KOPT-K1 (cell line): Measurements from ENCODE around the gene C4orf50.

Experiments used
- H3K27ac ChIP-seq: fragments of 200-600 bp; sonication (generic); 2 replicates; pipeline ENCODE4 v1.5.1; 2016; ENCODE audit warnings: antibody characterized with exemption, mild to moderate bottlenecking, low read depth, low read length; ENCODE audit not compliant: poor library complexity, severe bottlenecking
- H3K36me3 ChIP-seq: fragments of 200-600 bp; sonication (generic); 2 replicates; pipeline ENCODE4 v1.5.1; 2017; ENCODE audit warnings: antibody characterized with exemption, mild to moderate bottlenecking, low read length, moderate library complexity; ENCODE audit not compliant: insufficient read depth
- H3K9me3 ChIP-seq: fragments of 200-600 bp; sonication (generic); 2 replicates; pipeline ENCODE4 v1.5.1; 2017; ENCODE audit warnings: antibody characterized with exemption, low read length, mild to moderate bottlenecking; ENCODE audit not compliant: insufficient read depth, poor library complexity, severe bottlenecking

Gene C4orf50

GRCh38 chr4:5888222-5889001, 129.8 kb downstream of the C4orf50 start:
- no peaks in the 10 kb centered on the region for H3K9me3 ChIP-seq
- H3K36me3 ChIP-seq: no peaks in the 10 kb centered on the region
- H3K27ac ChIP-seq: no peak overlapping the region

DNA sequence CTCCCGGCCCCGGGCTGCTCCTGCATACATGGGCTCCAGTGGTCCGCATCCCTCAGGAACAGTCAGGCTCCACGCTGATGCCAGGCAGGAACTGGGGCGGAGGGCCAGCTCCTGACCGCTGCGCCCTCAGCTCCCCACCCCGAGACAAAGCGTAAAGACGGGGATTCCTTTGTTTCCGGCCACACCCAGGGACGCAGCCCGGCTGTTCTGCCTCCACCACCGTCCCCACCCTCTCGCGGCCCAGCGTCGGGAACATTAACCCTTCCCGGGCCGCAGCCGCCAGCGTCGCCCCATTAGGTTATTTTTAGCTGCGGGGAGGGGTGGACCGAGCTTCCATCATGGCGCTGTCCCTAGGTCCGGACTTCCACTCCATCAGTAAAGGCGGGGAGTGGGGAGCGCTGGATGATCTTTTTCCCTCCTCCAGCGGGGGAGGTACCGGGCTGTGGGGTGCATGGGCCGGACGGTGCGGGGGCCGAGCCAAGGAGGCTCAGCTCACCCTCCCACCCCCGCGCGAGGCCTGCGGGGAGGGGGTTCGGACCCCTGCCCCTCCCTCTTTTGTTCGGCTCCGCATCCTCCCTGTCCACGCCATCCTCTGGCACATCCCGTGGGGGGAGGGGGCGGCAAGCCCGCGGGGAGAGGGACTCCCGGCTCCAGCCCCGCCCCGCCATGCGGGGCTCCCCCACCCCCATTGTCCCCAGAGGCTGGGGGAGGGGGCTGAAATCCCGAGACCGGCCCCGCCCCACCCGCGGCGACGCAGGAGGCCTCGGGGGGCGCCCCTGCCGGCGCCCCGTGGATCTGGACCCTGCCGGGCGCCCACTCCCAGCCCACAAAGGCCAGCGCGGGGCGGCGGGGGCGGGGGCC, 130.6 kb downstream of the C4orf50 start:
- Histone ChIP-seq H3K27ac (no peak overlapping the region), H3K36me3 (no peaks in the 10 kb centered on the region)

DNA sequence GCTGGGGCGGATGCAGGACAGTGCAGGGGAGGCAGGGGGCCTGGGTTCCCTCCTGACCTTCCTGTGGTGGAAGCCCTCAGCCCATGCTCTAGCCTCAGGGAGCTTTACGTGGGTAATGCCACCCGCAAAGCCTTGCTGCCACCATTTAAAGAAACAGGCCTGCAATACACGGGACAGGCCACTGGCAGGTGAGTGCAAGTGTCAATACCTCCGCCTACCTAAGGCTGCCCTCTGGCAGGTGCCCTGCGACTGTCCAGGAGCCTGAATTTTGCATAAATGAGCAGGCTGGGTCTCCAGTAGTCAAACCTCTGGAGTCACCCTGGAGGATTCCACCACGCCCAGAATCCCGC, 131.2 kb downstream of the C4orf50 start:
- H3K27ac ChIP-seq: no peak overlapping the region

More for the DNA sequence above, 130.6 kb downstream of the C4orf50 start:
- H3K9me3 ChIP-seq: no peaks in the 10 kb centered on the region

GRCh38 chr4:5885733-5886132, 132.5 kb downstream of the C4orf50 start:
- H3K36me3 ChIP-seq: no peaks in the 10 kb centered on the region
- no peak overlapping the region for H3K27ac ChIP-seq
- H3K9me3 ChIP-seq: no peaks in the 10 kb centered on the region

More for the DNA sequence above, 131.2 kb downstream of the C4orf50 start:
- no peaks in the 10 kb centered on the region for H3K9me3 ChIP-seq
- H3K36me3 ChIP-seq: no peaks in the 10 kb centered on the region

GRCh38 chr4:5884796-5885195, 133.4 kb downstream of the C4orf50 start:
- no peak overlapping the region for H3K27ac ChIP-seq
- H3K36me3 ChIP-seq: no peaks in the 10 kb centered on the region
- H3K9me3 ChIP-seq: no peaks in the 10 kb centered on the region

DNA sequence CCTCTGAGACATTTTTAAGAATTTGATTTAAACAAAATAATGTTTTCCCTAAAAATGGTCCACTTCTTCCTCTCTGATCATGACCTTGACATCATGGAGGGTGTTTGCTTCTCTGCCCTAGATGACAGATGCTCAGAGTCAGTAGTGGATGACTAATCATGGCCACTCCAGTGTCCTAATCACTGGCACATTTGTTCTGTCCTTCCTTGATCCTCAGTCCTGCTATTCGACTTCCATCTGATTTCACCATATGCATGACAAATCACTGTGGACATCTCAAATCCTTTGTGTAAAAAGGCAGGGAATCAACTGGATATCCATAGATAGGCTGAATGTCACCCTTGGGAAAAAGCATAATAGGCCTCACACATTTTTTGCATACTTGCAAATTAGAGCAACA, 134.3 kb downstream of the C4orf50 start:
- Histone ChIP-seq H3K9me3 (no peaks in the 10 kb centered on the region), H3K27ac (no peak overlapping the region), H3K36me3 (no peaks in the 10 kb centered on the region)

DNA sequence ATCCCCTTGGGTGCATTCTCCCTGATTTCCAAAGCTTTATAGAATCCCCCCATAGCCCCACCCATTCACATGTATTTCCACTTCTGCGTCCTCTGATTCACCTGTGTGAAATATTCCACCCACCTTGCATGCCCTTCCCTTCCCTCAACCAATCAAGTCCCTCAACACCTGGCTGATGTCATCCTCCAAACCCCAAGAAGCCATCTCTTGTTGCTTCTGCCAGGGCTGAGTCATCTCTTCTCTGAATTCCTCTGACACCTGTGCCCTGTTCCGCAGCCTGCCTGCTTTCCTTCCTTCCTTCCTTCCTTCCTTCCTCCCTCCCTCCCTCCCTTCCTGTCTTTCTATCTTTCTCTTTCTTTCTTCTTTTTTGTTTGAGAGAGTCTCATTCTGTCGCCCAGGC, 135.3 kb downstream of the C4orf50 start:
- no peaks in the 10 kb centered on the region for H3K36me3 ChIP-seq
- H3K9me3 ChIP-seq: no peaks in the 10 kb centered on the region
- H3K27ac ChIP-seq: no peak overlapping the region

DNA sequence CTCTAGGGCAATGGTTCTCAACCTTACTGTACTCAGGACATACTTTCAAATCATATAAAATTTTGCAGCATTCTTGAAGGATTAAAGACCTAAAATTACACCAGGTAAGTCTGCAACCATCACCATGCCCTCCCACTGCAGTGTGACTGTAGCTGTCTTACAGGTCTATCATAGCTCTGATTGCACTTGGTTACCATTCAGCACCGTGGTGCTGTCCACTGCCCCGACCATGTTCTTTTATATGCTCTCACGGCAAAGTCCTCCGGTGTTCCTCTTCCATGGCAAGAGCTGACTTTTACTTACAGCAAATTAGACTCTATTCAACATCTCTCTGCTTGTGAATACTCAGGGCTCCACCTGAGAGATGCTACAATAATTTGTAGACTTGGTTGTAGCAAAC, 136.9 kb downstream of the C4orf50 start:
- Histone ChIP-seq H3K36me3 (no peaks in the 10 kb centered on the region), H3K27ac (no peak overlapping the region), H3K9me3 (no peaks in the 10 kb centered on the region)

- Histone ChIP-seq H3K9me3 (no peaks in the 10 kb centered on the region), H3K27ac (no peak overlapping the region), H3K36me3 (no peaks in the 10 kb centered on the region)
These were observed 139.9 kb downstream of the C4orf50 start for GRCh38 chr4:5878359-5878758.

- Histone ChIP-seq H3K27ac (no peak overlapping the region), H3K36me3 (no peaks in the 10 kb centered on the region), H3K9me3 (peaks cover 6% of the 10 kb centered on the region)
These were observed 140.8 kb downstream of the C4orf50 start for GRCh38 chr4:5877392-5877791.

- H3K36me3 ChIP-seq: no peaks in the 10 kb centered on the region
- H3K27ac ChIP-seq: no peak overlapping the region
- H3K9me3 ChIP-seq: peaks cover 6% of the 10 kb centered on the region
These were observed 143.3 kb downstream of the C4orf50 start for GRCh38 chr4:5874811-5875449.

DNA sequence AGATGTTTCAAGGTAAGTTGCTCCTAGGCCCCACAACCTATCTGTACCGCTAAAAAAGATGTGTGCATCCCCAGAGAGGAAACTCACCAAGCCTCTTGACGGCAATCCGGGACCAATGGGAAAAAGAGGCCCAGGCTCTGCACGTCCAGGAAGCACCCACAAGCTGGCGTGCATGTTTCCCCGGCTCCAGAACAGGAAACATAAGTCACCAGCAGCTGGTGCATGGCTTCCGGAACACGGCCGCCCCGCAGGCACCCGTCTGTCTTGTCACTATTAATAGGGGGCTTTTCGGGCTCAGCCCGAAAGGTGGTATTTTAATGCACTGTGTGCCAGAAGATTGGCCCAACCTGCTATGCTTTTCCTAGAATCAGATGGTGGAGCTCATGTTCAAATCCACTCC, 147.5 kb downstream of the C4orf50 start:
- H3K36me3 ChIP-seq: no peaks in the 10 kb centered on the region
- peaks cover 6% of the 10 kb centered on the region for H3K9me3 ChIP-seq
- no peak overlapping the region for H3K27ac ChIP-seq

- Histone ChIP-seq H3K27ac (no peak overlapping the region), H3K36me3 (no peaks in the 10 kb centered on the region), H3K9me3 (peaks cover 6% of the 10 kb centered on the region)
These were observed 148.1 kb downstream of the C4orf50 start for GRCh38 chr4:5869966-5870619.

DNA sequence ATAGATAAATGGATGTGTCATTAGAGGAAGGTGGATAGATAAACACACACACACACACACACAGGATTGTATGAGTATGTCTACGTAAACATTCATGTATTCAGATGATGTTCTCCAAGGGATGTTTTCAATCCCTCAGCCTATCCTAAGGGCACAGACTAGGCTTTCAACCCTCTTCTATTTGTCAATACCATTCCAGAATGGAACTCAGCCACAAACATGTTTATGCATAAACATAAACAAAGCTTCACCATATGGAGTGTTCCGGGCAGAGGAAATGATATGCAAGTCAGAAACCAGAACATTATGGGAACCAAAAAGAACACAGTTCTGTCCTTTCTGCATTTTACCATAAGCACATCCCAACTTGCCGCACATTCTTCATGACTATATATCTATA, 150.4 kb downstream of the C4orf50 start:
- Histone ChIP-seq H3K36me3 (no peaks in the 10 kb centered on the region), H3K27ac (no peak overlapping the region), H3K9me3 (peaks cover 2% of the 10 kb centered on the region)
